Gastrocnemius medialis (tissue), 4 donors: ENCODE measurements around the gene METTL9.

Source experiments
- CTCF ChIP-seq, 5 experiments: fragments of 450-650 bp in 3 of 5; fragments of 200-600 bp in 2 of 5; sonication (generic) in 2 of 5; IDR thresholded peaks in 4 of 5; conservative IDR thresholded peaks in 1 of 5; 1 replicate in 4 of 5; 2 replicates in 1 of 5; pipeline ENCODE4 v1.5.1; 2016 to 2019; ENCODE audit warnings: antibody characterized with exemption in 5 of 5, mild to moderate bottlenecking in 3 of 5, moderate library complexity in 3 of 5
- POLR2A ChIP-seq, 2 donors: fragments of 450-650 bp; IDR thresholded peaks; one replicate each; pipeline ENCODE4 v1.6.1; 2017; ENCODE audit warnings: antibody characterized with exemption in 2 of 2, mild to moderate bottlenecking in 2 of 2, moderate library complexity in 2 of 2

GRCh38 chr16:21642861-21643260 lies 43.5 kb downstream of the METTL9 start:
- TF ChIP-seq CTCF (IDR thresholded peaks at IDR 0.05 in 4 of 5, conservative IDR thresholded peaks at IDR 0.05 in 1 of 5): no peak
- TF ChIP-seq POLR2A (IDR thresholded peaks at IDR 0.05): no peak
